Astrocyte of the cerebellum (primary cell): ENCODE results near the gene MLXIP.

Source experiments
- DNase-seq: peaks from one replicate; pipeline ENCODE4 v3.0.0-alpha.2; 2011; ENCODE audit warnings: low read depth
- H3K4me3 ChIP-seq: 2 replicates; pipeline ENCODE4 v1.5.1; 2011; ENCODE audit warnings: mild to moderate bottlenecking, low read depth, low read length, moderate library complexity
- CTCF ChIP-seq: IDR thresholded peaks from 2 replicates; pipeline ENCODE4 v1.5.1; 2012; ENCODE audit warnings: low read length, low read depth, moderate library complexity, mild to moderate bottlenecking; ENCODE audit errors: missing control alignments
- in situ Hi-C: cut with HindIII; loops from 2 replicates; pipeline ENCODE4 v1.10.0; 2017; ENCODE audit warnings: low sequenced_read_pairs

Gene MLXIP

GRCh38 chr12:122161682-122162081 is 83.1 kb downstream of the MLXIP start:
- DNase-seq: no peak
- no peak for TF ChIP-seq CTCF
- in situ Hi-C loops: no loop called here
- no peak overlapping the region for H3K4me3 ChIP-seq

- no peak for TF ChIP-seq CTCF
- H3K4me3 ChIP-seq: no peak overlapping the region
- in situ Hi-C loops: no loop called here
- no peak for DNase-seq
These were observed 84.4 kb downstream of the MLXIP start for GRCh38 chr12:122162976-122163375.

- no peak for TF ChIP-seq CTCF
- H3K4me3 ChIP-seq: no peak overlapping the region
- DNase-seq: no peak
- in situ Hi-C loops: no loop called here
These were observed 88.1 kb downstream of the MLXIP start for GRCh38 chr12:122166422-122167349.

- TF ChIP-seq CTCF: no peak
- in situ Hi-C loops: no loop called here
- no peak for DNase-seq
- H3K4me3 ChIP-seq: no peak overlapping the region
These were observed 88.9 kb downstream of the MLXIP start for GRCh38 chr12:122167356-122167925.

- in situ Hi-C loops: no loop called here
These were observed 89.9 kb downstream of the MLXIP start for GRCh38 chr12:122168492-122168891.

GRCh38 chr12:122171399-122171798 is 92.8 kb downstream of the MLXIP start:
- no peak for TF ChIP-seq CTCF
- DNase-seq: no peak
- H3K4me3 ChIP-seq: no peak overlapping the region
- in situ Hi-C loops: no loop called here

More at GRCh38 chr12:122168492-122168891, 89.9 kb downstream of the MLXIP start:
- DNase-seq: no peak
- no peak for TF ChIP-seq CTCF
- no peak overlapping the region for H3K4me3 ChIP-seq
